Stimulated activated CD4-positive, alpha-beta T cell treated with anti-CD3 and anti-CD28 coated beads, Interleukin-4, amount 100 ng/mL, for 24 hours (primary cell): ENCODE data around the gene CNKSR2.

ENCODE experiments used
- DNase-seq: peaks from one replicate; pipeline ENCODE4 v3.0.0-alpha.2; 2020

Gene CNKSR2

GRCh38 chrX:21374163-21374993, at the start of gene CNKSR2:
Gene CNKSR2 (plus strand): TSS chrX:21374418. CDS start chrX:21374898, 480 bp downstream.
- peak; percentile 62 for DNase-seq

DNA sequence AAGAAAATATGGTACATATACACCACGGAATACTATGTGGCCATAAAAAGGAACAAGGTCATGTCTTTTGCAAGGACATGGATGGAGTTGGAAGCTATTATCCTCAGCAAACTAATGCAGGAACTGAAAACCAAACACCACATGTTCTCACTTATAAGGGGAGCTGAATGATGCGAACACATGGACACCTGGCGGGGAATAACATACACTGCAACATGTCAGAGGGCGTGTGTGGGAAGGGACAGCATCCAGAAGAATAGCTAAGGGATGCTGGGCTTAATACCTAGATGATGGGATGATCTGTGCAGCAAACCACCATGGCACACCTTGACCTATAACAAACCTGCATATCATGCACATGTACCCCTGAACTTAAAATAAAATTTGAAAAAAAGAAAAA, 19.5 kb upstream of the CNKSR2 start:
- no peak for DNase-seq

- no peak for DNase-seq
Observed at GRCh38 chrX:21355831-21356230, 18.4 kb upstream of the CNKSR2 start.

DNA sequence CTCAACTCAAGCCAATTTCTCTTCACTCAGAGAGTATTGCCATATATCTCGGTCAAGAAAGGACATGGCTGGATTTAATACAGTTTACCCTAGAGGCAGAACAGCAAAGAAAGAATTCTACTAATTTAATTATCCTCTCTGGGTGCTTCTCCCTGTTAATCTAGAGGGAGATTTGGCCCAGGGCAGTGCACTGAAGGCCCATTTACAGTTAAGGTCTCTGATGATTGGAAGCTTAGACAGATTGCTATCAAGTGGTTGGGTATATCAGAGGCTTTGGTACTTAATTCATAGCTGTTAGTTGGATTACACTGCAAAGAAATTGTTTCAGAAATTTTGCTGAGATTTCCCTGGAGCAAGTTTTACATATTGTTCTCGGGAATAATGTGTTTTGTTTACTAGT, 4.6 kb upstream of the CNKSR2 start:
- no peak for DNase-seq

- no peak for DNase-seq
Observed at GRCh38 chrX:21373001-21373400, 1.2 kb upstream of the CNKSR2 start.

DNA sequence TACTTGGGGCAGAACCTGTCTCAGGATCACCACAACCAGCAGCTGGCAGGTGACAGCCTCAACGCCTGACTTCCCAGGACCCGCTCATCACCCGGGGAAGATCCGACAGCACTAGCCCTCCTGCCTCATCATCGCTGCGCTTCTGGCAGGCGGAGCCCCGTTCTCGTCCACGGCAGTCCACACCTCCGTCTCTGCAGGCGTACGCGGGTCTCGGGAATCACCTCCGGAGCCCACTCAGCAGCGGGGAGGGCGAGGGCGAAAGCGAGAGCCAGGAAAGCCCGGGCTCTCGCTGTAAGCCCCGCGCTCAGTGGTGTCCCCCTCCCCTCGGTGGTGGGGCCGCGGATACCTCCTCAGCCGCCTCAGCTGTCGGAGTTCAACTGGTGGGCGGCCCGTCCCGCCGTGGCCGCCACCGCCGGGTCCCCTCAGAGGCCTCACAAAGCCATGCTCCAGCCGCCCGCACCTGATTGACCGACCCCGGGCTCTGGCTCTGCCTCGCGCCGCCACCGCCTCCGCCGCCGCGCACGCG, 518 bp upstream of the CNKSR2 start:
- peak; percentile 14 for DNase-seq

GRCh38 chrX:21374994-21375707, 933 bp downstream of the CNKSR2 start:
- no peak for DNase-seq

DNA sequence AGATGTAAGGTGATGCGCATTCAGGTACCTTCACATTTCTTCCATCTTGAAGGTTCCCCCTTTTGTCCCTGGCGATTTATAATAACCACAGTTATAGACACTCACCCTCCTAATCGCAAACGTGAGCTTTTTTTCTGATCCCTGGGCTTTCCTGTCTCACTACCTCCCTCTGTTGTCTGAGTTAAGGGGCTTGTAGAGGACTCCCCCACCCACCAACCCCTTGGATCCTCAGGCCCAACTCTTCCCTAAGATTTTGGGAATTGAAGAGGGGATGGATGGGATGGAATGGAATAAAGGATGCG, 1.4 kb downstream of the CNKSR2 start:
- no peak for DNase-seq

DNA sequence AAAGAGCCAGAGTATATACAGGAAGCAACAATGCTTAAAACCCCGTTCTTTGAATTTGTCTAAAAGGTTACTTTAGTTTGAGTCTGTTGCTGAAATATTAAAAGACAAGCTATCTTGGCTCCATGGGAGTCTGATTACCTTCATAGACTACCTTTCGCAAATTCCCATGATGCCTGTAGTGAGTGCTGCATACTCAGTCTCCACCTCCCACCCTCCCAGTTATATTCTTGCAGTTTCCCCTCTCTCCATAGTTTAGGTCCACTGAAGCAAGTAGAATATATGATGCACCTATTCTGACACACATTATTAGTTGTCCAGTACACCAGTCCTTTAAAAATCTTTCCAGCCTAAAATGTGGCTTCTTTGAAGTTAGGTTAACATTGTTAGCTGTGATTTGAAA, 2.4 kb downstream of the CNKSR2 start:
- DNase-seq: no peak

GRCh38 chrX:21379991-21380390, 5.8 kb downstream of the CNKSR2 start:
- no peak for DNase-seq

DNA sequence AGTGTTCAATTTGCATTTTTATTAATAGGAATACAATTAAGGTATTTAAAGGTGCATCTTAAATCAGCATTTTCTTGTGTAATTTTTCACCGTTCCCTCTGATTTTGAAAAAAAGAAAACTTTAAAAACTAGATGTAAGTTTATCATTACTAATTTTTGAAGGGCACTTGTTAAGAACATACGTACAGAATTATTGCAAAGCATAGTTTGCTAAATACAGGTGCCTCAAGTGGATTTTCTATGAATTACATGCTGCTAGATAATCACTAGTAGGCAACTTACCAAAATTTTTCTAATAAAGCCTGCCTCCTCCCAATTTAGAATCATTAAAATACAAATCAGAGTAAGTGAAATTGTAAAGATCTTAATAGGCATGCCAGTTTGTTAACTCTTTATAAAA, 8.5 kb downstream of the CNKSR2 start:
- no peak for DNase-seq

GRCh38 chrX:21383546-21383945, 9.3 kb downstream of the CNKSR2 start:
- no peak for DNase-seq

- no peak for DNase-seq
Observed at GRCh38 chrX:21384178-21384577, 10.0 kb downstream of the CNKSR2 start.

DNA sequence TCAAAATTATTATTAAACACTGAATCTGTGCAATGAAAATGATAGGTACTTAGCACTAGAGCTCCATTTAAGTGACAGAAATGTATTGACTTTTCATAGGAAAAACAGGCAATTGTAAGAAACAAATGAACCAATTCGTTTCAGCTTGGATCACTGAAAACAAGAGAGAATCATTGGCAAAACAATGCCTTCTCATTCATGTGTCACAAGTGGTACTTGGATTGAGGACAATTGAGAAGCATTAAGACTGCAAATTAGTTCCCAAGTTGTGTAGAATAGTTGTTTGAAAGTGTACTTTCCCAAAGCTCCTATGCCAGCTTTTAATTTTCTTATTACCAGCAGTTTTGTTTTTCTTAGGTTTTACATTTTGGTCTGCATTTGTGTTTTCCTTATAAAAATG, 20.6 kb downstream of the CNKSR2 start:
- DNase-seq: no peak

GRCh38 chrX:21398426-21398825, 24.2 kb downstream of the CNKSR2 start:
- no peak for DNase-seq

GRCh38 chrX:21400408-21401121, 26.3 kb downstream of the CNKSR2 start:
- no peak for DNase-seq

GRCh38 chrX:21408307-21408706, 34.1 kb downstream of the CNKSR2 start:
- no peak for DNase-seq

DNA sequence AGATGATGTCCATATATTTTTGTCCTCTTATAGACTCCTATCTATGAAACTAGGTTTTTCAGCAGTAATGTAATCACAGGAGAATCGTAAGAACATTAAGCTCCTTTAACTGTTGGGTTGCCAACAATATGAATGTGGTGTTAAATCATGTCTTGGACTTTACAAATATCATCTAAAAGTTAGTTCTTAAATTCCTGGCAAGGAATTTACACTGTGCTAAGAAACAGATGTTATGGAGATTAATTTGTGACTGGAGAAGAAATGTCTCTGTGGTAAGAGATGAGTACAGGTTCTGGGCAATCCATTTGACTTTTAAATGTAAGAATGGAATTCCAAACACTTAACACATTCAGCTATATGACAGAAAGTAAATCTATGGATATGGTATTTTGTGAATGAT, 34.6 kb downstream of the CNKSR2 start:
- no peak for DNase-seq

GRCh38 chrX:21412029-21412428, 37.8 kb downstream of the CNKSR2 start:
- no peak for DNase-seq

DNA sequence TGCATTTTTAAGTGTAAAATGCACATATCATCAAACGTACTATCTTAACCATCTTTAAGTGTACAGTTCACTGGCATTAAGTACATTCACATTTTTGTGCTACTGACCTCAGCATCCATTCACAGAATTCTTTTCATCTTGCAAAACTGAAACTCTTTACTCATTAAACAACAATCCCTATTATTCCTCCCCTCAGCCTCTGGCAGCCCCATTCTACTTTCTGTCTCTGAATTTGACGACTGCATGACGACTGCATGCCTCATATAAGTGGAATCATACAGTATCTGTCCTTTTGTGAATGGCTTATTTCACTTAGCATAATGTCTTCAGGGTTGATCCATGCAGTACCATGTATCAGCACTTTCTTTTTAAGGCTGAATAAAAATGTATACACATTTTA, 38.7 kb downstream of the CNKSR2 start:
- DNase-seq: no peak

DNA sequence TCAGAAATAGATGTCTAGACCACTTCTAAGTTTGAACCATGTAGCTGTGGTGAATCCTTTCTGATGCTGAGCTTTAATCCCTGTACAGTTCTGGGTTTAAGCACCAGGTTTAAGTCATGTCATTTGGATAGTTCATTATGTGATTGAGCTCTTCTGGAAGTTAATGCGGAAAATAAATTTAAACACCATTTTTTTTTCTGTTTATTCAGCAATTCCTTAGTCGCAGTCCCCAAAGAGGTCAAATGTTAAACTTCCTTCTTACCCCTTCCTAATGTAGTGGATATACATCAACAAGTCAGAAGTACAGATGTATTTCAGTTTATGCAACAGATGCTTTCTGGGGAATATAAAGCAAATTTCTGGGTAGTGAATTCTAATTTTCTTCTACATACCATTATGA, 52.9 kb downstream of the CNKSR2 start:
- DNase-seq: no peak

DNA sequence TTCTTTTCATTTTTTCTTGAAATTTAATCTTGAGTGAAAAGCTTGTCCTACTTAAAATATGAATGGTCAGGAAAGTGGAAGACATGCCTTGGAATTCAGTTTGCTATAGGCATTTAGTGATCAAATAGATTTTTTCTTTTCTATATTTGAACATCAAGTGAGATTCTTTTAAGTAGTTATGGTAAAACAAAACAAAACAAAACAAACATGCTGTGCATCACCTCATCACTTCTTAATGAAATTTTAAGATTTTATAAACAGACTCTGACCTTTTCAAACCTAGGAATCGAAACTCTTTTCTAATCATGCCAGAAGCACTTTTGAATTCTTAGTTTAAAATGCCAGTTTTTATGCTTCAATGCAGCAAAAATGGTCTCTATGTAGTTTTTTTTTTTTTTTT, 62.8 kb downstream of the CNKSR2 start:
- no peak for DNase-seq

DNA sequence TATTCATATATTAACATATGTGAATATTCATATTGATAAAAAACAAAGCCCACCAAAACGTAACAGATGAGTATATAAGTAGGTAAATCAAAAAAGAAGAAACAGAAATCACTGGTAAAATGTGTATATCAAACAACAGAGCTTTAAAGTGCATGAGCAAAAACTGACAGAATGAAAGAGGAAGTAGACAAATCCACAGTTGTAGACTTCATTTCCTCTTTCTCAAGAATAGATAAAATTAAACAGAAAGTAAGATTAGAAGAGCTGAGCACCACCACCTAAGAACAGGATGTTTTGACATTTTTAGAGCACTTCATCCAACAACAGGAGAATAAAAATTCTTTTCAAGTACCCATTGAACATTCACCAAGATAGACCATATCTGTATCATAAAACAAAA, 64.6 kb downstream of the CNKSR2 start:
- DNase-seq: no peak

GRCh38 chrX:21440911-21441310, 66.7 kb downstream of the CNKSR2 start:
- DNase-seq: no peak
